Subcutaneous adipose tissue (tissue), 4 donors: ENCODE results near the gene CXCL16. TPM values are rescaled to one million over a fixed set of nuclear protein-coding genes. Genes with fewer than 3 reads are reported as not detected.

Experiments used
- CTCF ChIP-seq: fragments of 450-650 bp; IDR thresholded peaks from one replicate; pipeline ENCODE4 v1.5.1; 2016; ENCODE audit warnings: low read depth, mild to moderate bottlenecking, control low read depth, antibody characterized with exemption, moderate library complexity
- total RNA-seq, 4 donors: library from RNA; depleted of rRNA; stranded (reverse); fragments of >200 nt; gene quantifications; one replicate each; pipeline ENCODE4 v1.1.0, GENCODE V29; 2016

The CXCL16 gene
- total RNA-seq, 4 donors from 2014 or later: 9.0 to 108 (median 12.9) TPM

DNA sequence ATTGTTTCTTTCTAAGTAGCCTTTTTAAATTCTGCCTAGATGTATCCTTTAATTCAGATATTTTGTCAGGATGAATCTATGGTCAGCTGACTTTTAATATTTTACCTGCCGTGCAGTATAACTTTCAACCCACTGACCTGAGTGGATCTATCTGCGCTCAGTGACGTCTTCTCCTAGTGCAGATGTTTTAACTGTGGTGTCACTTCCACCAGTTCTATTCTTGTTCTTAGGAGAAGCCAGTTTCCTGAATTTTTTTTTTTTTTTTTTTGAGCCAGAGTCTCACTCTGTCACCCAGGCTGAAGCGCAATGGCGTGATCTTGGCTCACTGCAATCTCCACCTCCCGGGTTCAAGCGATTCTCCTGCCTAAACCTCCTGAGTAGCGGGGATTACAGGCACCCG is 27.0 kb upstream of the CXCL16 start:
- no peak for TF ChIP-seq CTCF

GRCh38 chr17:4766201-4766600 is 26.5 kb upstream of the CXCL16 start:
- TF ChIP-seq CTCF: no peak

GRCh38 chr17:4764595-4764994 is 24.9 kb upstream of the CXCL16 start:
- no peak for TF ChIP-seq CTCF

GRCh38 chr17:4759776-4760236 is 20.1 kb upstream of the CXCL16 start:
- TF ChIP-seq CTCF: no peak

DNA sequence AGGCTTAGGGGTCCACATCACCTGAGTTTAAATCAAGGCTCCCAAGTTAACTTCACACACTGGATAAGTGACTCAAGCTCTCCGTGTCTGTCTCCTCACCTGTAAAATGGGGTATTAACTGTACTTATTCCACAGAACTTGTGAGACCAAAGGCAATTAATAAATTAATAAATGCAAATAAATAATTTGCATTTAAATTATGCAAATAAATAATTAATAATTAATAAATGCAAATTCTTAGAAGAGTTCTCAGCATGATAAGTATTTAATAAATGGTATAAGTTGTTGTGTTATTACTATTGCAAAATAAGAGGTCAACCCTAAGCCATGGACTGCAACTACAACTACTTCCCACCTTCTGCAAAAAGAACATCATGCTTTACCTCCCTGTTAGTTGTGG is 13.7 kb upstream of the CXCL16 start:
- TF ChIP-seq CTCF: no peak

DNA sequence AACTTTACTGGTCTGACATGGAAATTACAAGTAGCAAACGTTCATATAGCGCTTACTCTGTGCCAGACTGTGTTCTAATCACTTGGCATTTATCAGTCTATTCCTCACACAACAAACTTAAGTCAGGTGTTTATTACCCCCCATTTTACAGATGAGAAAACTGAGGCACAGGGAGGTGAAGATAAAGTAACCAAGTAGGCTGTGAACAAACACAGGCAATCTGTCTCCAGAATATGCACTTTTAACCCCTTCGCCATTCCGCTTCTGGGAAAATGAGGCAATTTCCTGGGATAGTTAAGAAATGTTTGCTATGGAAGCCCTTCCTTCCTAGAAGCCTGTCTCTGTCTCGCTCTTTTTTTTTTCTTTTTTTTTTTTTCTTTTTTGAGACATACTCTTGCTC is 12.2 kb upstream of the CXCL16 start:
- TF ChIP-seq CTCF: no peak

GRCh38 chr17:4750606-4751005 is 10.9 kb upstream of the CXCL16 start:
- TF ChIP-seq CTCF: no peak
